Measurements from ENCODE around the gene MTR. TPM values are rescaled to one million over a fixed set of nuclear protein-coding genes. Genes with fewer than 3 reads are reported as not detected.

The MTR gene
- total RNA-seq, 1 experiment from 2014 or later = 14.2 TPM

GRCh38 chr1:236953151-236953700, 158.1 kb downstream of the MTR start:
- BruUV-seq (replicated peaks) = no TSS peak
- Histone ChIP-seq H3K9me3 (ENCODE audit: low read length) (no peaks in the 10 kb centered on the region), H3F3A (ENCODE audit: low read length, unreplicated experiment) (no peaks in the 10 kb centered on the region), H2AFZ (ENCODE audit: low read length) (no peak overlapping the region), H3K79me2 (ENCODE audit: low read length) (no peaks in the 10 kb centered on the region), H3K4me2 (ENCODE audit: low read length) (no peak overlapping the region), H3K27ac (ENCODE audit: low read length) (no peak overlapping the region), H3K4me1 (ENCODE audit: insufficient read depth, low read length) (no peaks in the 10 kb centered on the region), H3K4me3 (ENCODE audit: low read length) (no peak overlapping the region), H4K20me1 (ENCODE audit: low read length) (no peaks in the 10 kb centered on the region), H3K27me3 (ENCODE audit: low read length) (peaks cover 37% of the 10 kb centered on the region), H3K9ac (ENCODE audit: low read length) (no peak overlapping the region), H3K36me3 (ENCODE audit: low read depth, low read length) (no peaks in the 10 kb centered on the region), H3K9me2 (replicated peaks; ENCODE audit: low read length) (no peaks in the 10 kb centered on the region)
- no peak for ATAC-seq
- intact Hi-C loops (cut with micrococcal nuclease) = no loop called here
- ChIA-PET CTCF (no interaction called here), POLR2A (ENCODE audit: unreplicated experiment) (no interaction called here)
- no peak for DNase-seq
- TF ChIP-seq EZH2phosphoT487 (IDR thresholded peaks at IDR 0.05; ENCODE audit: borderline replicate concordance, low read length) (no peak), EZH2 (IDR thresholded peaks at IDR 0.05; ENCODE audit: low read length, unreplicated experiment) (no peak)
- TF ChIP-seq, protein P1, sequence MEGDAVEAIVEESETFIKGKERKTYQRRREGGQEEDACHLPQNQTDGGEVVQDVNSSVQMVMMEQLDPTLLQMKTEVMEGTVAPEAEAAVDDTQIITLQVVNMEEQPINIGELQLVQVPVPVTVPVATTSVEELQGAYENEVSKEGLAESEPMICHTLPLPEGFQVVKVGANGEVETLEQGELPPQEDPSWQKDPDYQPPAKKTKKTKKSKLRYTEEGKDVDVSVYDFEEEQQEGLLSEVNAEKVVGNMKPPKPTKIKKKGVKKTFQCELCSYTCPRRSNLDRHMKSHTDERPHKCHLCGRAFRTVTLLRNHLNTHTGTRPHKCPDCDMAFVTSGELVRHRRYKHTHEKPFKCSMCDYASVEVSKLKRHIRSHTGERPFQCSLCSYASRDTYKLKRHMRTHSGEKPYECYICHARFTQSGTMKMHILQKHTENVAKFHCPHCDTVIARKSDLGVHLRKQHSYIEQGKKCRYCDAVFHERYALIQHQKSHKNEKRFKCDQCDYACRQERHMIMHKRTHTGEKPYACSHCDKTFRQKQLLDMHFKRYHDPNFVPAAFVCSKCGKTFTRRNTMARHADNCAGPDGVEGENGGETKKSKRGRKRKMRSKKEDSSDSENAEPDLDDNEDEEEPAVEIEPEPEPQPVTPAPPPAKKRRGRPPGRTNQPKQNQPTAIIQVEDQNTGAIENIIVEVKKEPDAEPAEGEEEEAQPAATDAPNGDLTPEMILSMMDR (conservative IDR thresholded peaks at IDR 0.05; ENCODE audit: low read depth, low read length) = no peak

Other genes starting within 250 kb of the MTR start
- 27.6 TPM in 2 replicates for gene HEATR1, start 190.8 kb upstream of the MTR start, total RNA-seq (2014; rRNA removed)
- not detected in 2 replicates for gene ACTN2, start 108.8 kb upstream of the MTR start, total RNA-seq (2014; rRNA removed)
- not detected in 2 replicates for gene MT1HL1, start 209.1 kb downstream of the MTR start, total RNA-seq (2014; rRNA removed)
- gene RYR2, start 246.9 kb downstream of the MTR start, total RNA-seq (2014; rRNA removed) = not detected in 2 replicates